SW480 (cell line): ENCODE measurements around the gene ORC4.

Experiments used
- DNase-seq: peaks from one replicate; pipeline ENCODE4 v3.0.0-alpha.2; 2016; ENCODE audit warnings: low spot score

The ORC4 gene

DNA sequence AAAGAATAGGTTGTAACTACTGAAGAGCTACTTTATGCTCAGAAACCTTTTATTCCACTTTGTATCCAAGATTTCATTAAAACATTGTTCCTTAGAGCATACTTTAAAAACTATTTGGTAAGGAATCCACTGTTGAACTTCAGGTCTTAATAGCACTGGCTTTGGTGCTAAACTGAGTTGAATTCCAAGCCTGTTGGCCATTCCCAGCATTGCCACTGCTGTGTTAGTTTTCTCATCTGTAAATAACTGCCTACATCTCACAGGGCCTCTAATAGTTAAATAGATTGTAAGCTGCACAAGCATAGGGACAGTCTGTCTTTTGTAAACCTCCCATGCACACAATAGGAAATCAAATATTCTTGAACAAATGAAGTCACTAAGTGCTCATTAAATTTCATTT lies 86.6 kb downstream of the ORC4 start:
- DNase-seq = no peak

DNA sequence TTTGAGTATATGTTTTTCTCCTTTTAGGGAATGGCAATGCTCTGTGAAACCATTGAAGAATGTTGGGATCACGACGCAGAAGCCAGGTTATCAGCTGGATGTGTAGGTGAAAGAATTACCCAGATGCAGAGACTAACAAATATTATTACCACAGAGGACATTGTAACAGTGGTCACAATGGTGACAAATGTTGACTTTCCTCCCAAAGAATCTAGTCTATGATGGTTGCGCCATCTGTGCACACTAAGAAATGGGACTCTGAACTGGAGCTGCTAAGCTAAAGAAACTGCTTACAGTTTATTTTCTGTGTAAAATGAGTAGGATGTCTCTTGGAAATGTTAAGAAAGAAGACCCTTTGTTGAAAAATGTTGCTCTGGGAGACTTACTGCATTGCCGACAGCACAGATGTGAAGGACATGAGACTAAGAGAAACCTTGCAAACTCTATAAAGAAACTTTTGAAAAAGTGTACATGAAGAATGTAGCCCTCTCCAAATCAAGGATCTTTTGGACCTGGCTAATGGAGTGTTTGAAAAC lies 93.4 kb downstream of the ORC4 start:
- DNase-seq = no peak

DNA sequence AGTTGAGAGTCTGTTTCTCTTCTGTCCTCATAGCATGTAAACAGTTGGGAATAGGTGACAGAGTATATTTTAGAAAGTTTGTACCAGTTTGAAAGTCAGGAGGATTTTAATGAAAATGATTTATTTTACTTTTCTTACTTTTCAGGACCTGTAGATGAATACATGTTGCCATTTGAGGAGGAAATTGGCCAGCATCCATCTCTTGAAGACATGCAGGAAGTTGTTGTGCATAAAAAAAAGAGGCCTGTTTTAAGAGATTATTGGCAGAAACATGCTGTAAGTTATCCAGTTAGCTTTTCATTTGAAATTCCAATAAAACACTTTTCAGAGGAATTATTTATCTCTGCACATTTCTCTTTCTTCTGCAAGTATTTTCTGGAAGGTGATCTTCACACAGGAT lies 94.7 kb downstream of the ORC4 start:
- no peak for DNase-seq

DNA sequence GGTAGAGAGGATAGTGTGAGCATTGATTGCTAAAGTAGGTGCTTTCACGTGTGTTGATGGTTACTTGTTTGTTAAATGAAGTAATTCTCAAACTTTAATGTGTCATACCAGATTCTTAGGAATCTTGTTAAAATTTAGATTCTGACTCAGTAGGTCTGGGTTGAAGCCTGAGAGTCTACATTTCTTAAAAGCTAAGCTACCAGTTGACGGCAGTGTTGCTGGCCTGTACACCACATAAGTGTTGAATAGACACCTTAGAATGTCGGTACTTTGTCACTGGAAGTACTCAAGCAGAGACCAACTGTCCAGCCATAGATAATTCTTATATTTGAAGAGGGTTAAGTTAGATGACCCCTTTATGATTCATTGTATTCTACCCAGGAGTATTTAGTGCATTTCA lies 95.9 kb downstream of the ORC4 start:
- DNase-seq = no peak

DNA sequence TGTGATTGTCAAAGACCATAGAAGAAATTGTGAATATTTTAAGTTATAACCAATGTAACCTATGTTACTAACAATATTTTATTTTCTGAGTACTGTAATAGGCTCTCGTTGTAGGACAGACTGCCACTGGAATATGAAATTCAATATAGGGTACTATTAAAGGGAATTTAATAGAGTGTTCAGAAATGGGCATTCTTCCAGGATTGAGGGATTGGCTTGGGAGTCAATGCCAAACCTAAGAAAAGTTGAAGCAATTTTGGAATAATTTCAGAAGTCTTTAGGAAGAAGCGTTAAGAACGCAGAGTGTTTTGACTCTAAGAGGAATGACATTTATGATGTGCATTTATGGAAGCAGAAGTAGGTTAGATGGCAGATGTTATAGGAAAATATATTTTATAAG lies 96.7 kb downstream of the ORC4 start:
- DNase-seq = no peak

DNA sequence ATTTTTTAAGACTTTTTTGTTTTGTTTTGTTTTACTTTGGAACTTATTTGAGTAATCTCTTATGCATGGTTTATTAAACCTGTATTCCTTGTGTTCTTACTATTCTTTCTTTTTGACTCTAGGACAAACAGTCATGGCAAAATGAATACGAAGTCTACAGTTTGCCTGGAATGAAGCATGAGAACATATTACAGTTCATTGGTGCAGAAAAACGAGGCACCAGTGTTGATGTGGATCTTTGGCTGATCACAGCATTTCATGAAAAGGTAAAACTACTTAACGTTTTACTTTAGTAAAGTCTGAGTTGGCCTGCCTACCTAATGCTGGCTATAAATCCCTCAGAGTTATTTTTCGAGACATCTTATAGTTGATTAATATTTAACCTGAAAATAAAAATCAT lies 103.4 kb downstream of the ORC4 start:
- no peak for DNase-seq

DNA sequence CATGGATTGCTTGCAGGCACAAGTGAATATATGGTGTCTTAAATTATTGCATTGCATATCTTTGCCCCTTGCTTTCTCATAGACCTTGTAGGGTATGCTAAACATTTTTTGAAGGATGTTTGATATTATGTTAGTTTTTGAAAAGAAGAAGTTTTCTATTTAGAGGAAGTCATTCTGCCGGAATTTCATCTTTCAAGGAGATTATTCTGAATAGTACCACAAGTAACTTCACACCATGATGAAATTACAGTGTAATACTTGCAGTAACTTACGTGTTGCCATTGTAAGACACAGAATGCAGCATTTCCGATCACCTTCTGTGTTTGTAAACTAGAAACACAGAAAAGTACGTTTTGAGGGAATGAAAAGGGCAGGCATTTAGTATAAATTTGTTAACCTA lies 103.8 kb downstream of the ORC4 start:
- no peak for DNase-seq

DNA sequence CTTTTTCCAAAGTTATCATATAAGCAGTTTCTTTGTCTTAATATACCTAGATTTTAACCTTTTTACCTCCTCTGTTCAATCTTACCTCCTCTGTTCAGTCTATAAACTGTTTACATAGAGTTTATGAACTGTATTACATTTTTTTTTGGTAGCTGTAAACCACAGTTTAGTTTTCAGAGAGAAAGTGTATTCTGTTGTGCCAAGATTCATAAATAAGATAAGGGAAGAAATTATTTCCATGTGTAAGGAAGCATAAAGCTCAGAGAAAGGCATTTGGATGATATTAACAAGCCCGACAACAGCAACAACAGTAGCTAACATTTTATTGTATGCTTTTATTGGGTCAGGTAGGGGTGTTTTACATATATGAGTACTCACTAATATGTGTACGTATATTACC lies 104.5 kb downstream of the ORC4 start:
- DNase-seq = no peak

DNA sequence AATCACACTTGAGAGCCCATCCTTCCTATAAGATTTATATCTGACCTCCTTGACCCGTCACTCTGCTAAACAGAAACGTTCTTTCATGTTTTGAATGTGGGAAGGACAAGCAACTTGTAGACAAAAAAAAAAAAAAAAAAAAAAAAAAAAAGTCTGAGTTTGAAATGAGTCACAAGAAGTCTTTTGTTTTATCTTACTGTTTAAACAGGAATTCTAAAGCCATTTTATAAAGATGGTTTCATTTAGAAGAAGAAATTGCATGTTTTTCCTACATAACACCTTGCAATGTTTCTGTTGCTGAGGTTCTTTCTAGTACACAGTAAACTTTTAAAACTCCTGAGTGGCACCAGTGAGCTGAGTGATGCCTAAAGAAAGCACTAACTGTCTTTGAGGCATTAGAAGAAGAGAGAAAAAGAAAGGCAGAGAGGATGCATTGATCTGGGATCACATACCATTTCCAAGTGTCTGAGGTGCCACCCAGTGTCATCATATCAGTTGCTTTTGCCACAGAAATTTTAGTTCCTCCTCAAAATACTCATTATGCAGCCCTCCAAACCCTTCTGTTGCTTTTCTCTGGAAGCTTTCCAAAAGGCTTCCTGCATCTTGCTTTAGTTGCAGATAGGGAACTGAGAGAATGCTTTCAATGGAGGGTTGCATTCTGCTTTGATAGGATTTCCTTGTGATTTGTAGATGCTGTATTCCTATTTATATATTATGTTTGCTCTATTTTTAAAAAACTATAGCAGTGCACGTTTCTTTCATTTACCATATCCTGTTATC lies 106.6 kb downstream of the ORC4 start:
- DNase-seq = no peak

DNA sequence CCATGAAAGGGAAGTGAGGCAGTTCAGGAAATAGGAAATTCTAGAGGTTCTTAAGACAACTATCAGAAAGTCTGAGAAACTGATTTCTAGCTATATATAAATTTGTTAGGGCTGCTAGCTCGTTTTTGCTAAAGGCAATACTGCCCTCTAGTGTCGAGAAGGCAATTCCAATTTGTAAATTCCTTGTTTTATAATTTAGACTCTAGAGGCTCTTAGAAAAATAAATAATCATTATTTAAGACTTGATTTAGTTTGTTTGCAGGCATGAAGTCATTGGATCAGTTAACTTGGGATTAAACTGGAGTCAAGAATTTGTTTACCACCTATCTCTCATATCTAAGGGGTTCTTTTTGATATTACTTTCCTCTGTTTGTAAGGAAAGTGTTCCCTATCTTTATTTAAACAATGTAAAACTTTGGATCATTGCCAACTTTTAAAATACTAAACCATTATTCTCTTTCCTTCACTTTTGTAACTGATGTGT lies 109.5 kb downstream of the ORC4 start:
- peak; percentile 55 for DNase-seq

DNA sequence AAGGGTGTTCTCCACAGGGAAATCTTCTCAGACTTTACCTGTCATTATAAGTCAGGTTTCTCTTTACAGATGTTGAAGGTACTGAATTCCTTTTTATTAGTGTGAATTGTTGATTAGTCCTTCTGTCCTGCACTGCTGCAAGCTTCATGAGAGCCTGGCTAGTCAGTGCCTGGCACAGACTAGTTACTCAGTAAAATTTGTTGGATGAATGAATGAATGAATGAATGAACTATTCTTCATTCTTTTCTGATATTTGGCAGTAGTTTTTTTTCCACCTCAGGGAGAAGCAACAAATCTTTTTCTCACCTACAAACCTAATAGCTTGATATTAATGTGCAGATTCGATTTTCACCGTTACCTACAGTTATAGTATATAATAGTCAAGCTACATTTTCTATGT lies 111.4 kb downstream of the ORC4 start:
- DNase-seq = no peak

DNA sequence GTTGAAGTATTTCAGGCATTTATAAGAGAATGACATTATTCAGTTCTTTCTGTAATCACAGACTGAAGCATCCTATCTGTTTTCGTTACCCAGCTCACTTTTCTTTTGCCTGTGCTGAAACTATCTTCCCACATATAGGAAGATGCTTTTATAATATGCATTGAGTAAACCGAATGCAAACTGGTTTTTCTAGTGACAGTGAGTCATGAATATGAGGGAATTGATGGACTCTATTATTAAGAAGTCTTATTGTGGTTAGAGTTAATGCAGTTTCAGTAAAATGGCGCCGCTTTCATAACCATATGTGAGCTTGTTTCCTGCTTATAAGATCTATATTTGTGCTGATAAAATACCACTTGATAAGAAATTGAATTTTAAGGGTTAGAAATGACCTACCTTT lies 116.5 kb downstream of the ORC4 start:
- DNase-seq = no peak

DNA sequence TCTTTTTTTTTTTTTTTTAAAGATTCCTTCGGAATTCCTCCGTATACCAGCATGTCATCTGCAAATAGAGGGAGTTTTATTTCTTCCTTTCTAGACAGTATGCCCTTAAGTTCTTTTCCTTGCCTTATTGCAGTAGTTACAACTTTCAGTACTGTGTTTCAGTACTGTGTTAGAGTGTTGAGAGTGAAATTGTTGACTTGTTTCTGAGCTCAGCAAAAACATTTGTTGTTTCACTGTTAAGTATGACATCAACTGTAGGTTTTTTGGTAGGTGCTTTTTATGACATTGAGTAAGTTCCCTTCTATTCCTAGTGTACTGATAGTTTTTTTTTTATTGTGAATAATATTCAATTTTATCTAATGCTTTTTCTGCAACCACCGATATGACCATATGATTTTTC lies 131.9 kb downstream of the ORC4 start:
- DNase-seq = no peak

DNA sequence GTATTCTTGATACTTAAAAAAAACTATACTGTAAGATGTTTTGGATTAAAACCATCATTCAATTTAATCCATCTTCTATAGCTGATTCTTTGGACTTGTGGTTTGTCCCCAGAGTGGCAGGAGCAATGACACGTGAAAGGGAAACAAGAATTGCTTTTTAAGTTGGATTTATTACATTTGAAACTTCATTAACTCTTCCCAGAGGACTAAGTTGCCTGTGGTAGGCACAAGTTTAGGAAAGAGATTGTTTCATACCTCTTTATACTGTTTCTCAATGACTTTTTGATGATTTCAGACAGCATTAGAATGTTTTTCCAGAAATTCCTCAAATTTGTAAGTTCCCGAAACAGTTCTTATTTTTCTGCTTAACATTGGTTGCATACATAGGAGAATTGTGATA lies 134.4 kb downstream of the ORC4 start:
- DNase-seq = no peak

DNA sequence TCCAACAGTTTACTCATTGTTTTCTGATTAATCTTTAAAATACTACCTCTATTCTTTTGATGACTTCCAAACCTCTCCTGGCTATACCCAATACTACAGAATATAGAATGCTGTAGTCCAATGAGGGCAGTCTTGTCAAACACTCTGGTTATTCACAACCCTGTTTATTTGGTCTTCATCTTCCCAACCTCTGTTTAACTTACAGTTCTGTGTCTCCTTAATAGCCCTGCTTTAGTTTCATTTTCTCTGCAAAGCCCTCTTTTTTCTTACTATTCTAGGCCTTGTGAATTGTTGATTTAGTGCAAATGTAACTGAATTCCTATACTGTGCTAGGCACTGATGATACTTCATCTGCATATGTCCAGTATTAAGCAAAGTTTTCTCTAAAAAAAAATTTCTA lies 135.7 kb downstream of the ORC4 start:
- no peak for DNase-seq

DNA sequence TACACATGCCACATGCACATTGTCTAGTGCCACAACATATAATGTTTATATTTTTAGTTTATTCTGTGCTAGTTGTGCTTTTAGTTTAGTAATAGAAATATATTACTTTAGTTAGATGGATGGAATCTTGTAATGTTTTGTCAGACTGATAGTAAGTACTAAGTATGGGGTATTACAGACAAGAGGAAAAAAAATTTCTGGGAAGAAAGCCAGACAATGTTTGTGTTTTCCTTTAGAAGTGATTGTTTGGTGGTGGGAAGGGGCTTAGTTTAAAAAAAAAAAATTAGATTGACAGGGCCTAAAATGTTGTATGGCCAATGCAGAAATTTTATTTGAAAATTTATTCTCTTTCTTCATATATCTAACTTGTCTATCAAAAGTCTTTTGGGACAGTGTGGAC lies 137.9 kb downstream of the ORC4 start:
- DNase-seq = no peak
